Measurements from ENCODE around the gene MARVELD1. TPM values are rescaled to one million over a fixed set of nuclear protein-coding genes. Genes with fewer than 3 reads are reported as not detected.
A peak's percentile ranks its signal among the peaks of the same experiment; 100 is the strongest.
"Not testable (repeated sequence)": the region's sequence is repeated elsewhere in the genome, so short reads cannot be mapped to it uniquely, and the experiment has no call there.

The MARVELD1 gene
- total RNA-seq, 1 experiment from 2014 or later, result 53.1 TPM

GRCh38 chr10:97682042-97682441, 31.5 kb upstream of the MARVELD1 start:
- BruUV-seq (replicated peaks), result no TSS peak
- H3K27ac ChIP-seq (ENCODE audit: low read length), result no peak overlapping the region
- TF ChIP-seq, protein P1, sequence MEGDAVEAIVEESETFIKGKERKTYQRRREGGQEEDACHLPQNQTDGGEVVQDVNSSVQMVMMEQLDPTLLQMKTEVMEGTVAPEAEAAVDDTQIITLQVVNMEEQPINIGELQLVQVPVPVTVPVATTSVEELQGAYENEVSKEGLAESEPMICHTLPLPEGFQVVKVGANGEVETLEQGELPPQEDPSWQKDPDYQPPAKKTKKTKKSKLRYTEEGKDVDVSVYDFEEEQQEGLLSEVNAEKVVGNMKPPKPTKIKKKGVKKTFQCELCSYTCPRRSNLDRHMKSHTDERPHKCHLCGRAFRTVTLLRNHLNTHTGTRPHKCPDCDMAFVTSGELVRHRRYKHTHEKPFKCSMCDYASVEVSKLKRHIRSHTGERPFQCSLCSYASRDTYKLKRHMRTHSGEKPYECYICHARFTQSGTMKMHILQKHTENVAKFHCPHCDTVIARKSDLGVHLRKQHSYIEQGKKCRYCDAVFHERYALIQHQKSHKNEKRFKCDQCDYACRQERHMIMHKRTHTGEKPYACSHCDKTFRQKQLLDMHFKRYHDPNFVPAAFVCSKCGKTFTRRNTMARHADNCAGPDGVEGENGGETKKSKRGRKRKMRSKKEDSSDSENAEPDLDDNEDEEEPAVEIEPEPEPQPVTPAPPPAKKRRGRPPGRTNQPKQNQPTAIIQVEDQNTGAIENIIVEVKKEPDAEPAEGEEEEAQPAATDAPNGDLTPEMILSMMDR (IDR thresholded peaks at IDR 0.05), result no peak
- TF ChIP-seq, protein P2, sequence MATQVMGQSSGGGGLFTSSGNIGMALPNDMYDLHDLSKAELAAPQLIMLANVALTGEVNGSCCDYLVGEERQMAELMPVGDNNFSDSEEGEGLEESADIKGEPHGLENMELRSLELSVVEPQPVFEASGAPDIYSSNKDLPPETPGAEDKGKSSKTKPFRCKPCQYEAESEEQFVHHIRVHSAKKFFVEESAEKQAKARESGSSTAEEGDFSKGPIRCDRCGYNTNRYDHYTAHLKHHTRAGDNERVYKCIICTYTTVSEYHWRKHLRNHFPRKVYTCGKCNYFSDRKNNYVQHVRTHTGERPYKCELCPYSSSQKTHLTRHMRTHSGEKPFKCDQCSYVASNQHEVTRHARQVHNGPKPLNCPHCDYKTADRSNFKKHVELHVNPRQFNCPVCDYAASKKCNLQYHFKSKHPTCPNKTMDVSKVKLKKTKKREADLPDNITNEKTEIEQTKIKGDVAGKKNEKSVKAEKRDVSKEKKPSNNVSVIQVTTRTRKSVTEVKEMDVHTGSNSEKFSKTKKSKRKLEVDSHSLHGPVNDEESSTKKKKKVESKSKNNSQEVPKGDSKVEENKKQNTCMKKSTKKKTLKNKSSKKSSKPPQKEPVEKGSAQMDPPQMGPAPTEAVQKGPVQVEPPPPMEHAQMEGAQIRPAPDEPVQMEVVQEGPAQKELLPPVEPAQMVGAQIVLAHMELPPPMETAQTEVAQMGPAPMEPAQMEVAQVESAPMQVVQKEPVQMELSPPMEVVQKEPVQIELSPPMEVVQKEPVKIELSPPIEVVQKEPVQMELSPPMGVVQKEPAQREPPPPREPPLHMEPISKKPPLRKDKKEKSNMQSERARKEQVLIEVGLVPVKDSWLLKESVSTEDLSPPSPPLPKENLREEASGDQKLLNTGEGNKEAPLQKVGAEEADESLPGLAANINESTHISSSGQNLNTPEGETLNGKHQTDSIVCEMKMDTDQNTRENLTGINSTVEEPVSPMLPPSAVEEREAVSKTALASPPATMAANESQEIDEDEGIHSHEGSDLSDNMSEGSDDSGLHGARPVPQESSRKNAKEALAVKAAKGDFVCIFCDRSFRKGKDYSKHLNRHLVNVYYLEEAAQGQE (IDR thresholded peaks at IDR 0.05; ENCODE audit: insufficient read depth in 1 of 2, low read depth in 2 of 2, low read length in 1 of 2), result no peak
- TF ChIP-seq TCF7L2 (IDR thresholded peaks at IDR 0.05; ENCODE audit: low read depth, low read length), result no peak
- no peak for TF ChIP-seq SIN3A (IDR thresholded peaks at IDR 0.05; ENCODE audit: borderline replicate concordance, insufficient read depth, low read depth, low read length)
- TF ChIP-seq POLR2AphosphoS5 (IDR thresholded peaks at IDR 0.05; ENCODE audit: low read depth, low read length), result no peak
- ChIA-PET CTCF (interaction anchor here (0.7 kb wide), 1 partner anchor 20 kb away, joined by 3 read pairs; no protein-coding TSS in a partner anchor), POLR2A (no interaction called here)
- H3K27me3 ChIP-seq (ENCODE audit: control insufficient read depth, insufficient read depth, low read length), result no peaks in the 10 kb centered on the region
- ATAC-seq (no peak), DNase-seq (ENCODE audit: low read depth, low spot score) (no peak)
- H3K4me1 ChIP-seq (ENCODE audit: control insufficient read depth, insufficient read depth, low read length), result peaks cover 26% of the 10 kb centered on the region
- in situ Hi-C loops (cut with HindIII; ENCODE audit: low pct_unique_long_range_greater_than_20kb, low sequenced_read_pairs), result no loop called here
- H3K9me3 ChIP-seq (ENCODE audit: control insufficient read depth, insufficient read depth, low read depth, low read length), result no peaks in the 10 kb centered on the region
- no peaks in the 10 kb centered on the region for H3K36me3 ChIP-seq (ENCODE audit: control insufficient read depth, insufficient read depth, low read length)
- intact Hi-C loops (cut with micrococcal nuclease; ENCODE audit: unreplicated experiment), result no loop called here
- no peak overlapping the region for H3K4me3 ChIP-seq (ENCODE audit: low read depth in 2 of 2, low read length in 2 of 2)

- H3K4me3 ChIP-seq (ENCODE audit: low read depth in 2 of 2, low read length in 2 of 2), result peak overlapping the region in 1 of 2 experiments; percentile 32; a peak in 1 of 4 replicates
- peak overlapping the region; percentile 58 for H3K27ac ChIP-seq (ENCODE audit: low read length)
- POLR2A ChIA-PET, result no interaction called here
- H3K9me3 ChIP-seq (ENCODE audit: control insufficient read depth, insufficient read depth, low read depth, low read length), result no peaks in the 10 kb centered on the region
- no peak for DNase-seq (ENCODE audit: low read depth, low spot score)
- TF ChIP-seq, protein P1 (IDR thresholded peaks at IDR 0.05), result peak; percentile 41
- no peak for TF ChIP-seq TCF7L2 (IDR thresholded peaks at IDR 0.05; ENCODE audit: low read depth, low read length)
- H3K4me1 ChIP-seq (ENCODE audit: control insufficient read depth, insufficient read depth, low read length), result peaks cover 35% of the 10 kb centered on the region
- CTCF ChIA-PET, result interaction anchor here (0.6 to 1.2 kb wide), 3 partner anchors 18 to 25 kb away, joined by 3 to 4 read pairs (median 3); no protein-coding TSS in a partner anchor
- ATAC-seq, result peak; percentile 19; the same call in 1 of the 2 replicates
- no peaks in the 10 kb centered on the region for H3K27me3 ChIP-seq (ENCODE audit: control insufficient read depth, insufficient read depth, low read length)
- intact Hi-C loops (cut with micrococcal nuclease; ENCODE audit: unreplicated experiment) (no loop called here), in situ Hi-C loops (cut with HindIII; ENCODE audit: low pct_unique_long_range_greater_than_20kb, low sequenced_read_pairs) (no loop called here)
- BruUV-seq (replicated peaks), result no TSS peak
- no peaks in the 10 kb centered on the region for H3K36me3 ChIP-seq (ENCODE audit: control insufficient read depth, insufficient read depth, low read length)
Measured at GRCh38 chr10:97683556-97684367, 29.8 kb upstream of the MARVELD1 start.

GRCh38 chr10:97684368-97684713, 29.2 kb upstream of the MARVELD1 start:
- H3K27me3 ChIP-seq (ENCODE audit: control insufficient read depth, insufficient read depth, low read length); BruUV-seq (replicated peaks); DNase-seq (ENCODE audit: low read depth, low spot score); in situ Hi-C loops (cut with HindIII; ENCODE audit: low pct_unique_long_range_greater_than_20kb, low sequenced_read_pairs); H3K9me3 ChIP-seq (ENCODE audit: control insufficient read depth, insufficient read depth, low read depth, low read length); ATAC-seq; H3K36me3 ChIP-seq (ENCODE audit: control insufficient read depth, insufficient read depth, low read length); intact Hi-C loops (cut with micrococcal nuclease; ENCODE audit: unreplicated experiment): not testable (repeated sequence)
- Histone ChIP-seq H3K4me1 (ENCODE audit: control insufficient read depth, insufficient read depth, low read length) (peaks cover 35% of the 10 kb centered on the region), H3K4me3 (ENCODE audit: low read depth in 2 of 2, low read length in 2 of 2) (peak overlapping the region in 1 of 2 experiments; percentile 32; a peak in 1 of 4 replicates), H3K27ac (ENCODE audit: low read length) (peak overlapping the region; percentile 58)
- POLR2A ChIA-PET, result interaction anchor here (0.7 kb wide), 1 partner anchor 40 kb away, joined by 13 read pairs; no protein-coding TSS in a partner anchor
- CTCF ChIA-PET, result interaction anchor here (0.6 to 0.9 kb wide), 2 partner anchors 19 to 25 kb away, joined by 3 read pairs; no protein-coding TSS in a partner anchor

Data from Panc1 (cell line).